Right cardiac atrium (tissue), 5 donors: ENCODE measurements around the gene RAB11FIP3. TPM values are rescaled to one million over a fixed set of nuclear protein-coding genes. Genes with fewer than 3 reads are reported as not detected.

Experiments used
- ATAC-seq, 2 donors: fragments of 200-7000 bp; cut with Tn5 transposase; one replicate each; pipeline versions ENCODE4 v1.8.0 to v1.9.1; 2020; ENCODE audit warnings: moderate library complexity in 2 of 2, mild to moderate bottlenecking in 1 of 2
- DNase-seq, 3 donors: peaks; one replicate each; pipeline ENCODE4 v3.0.0-alpha.2; 2020
- H3K27ac ChIP-seq: one replicate; pipeline ENCODE4 v1.5.1; 2013; ENCODE audit warnings: mild to moderate bottlenecking, low read length, control low read depth, moderate library complexity
- H3K27me3 ChIP-seq: one replicate; pipeline ENCODE4 v1.6.1; 2013; ENCODE audit not compliant: control insufficient read depth, insufficient read depth
- H3K4me1 ChIP-seq: one replicate; pipeline ENCODE4 v1.6.1; 2013; ENCODE audit warnings: low read length; ENCODE audit not compliant: control insufficient read depth, insufficient read depth
- H3K4me3 ChIP-seq: one replicate; pipeline ENCODE4 v1.5.1; 2013; ENCODE audit warnings: low read length, control low read depth
- H3K9me3 ChIP-seq: one replicate; pipeline ENCODE4 v1.6.1; 2013; ENCODE audit warnings: low read length; ENCODE audit not compliant: control insufficient read depth
- WGBS: extraction: QIAGEN DNeasy Blood & Tissue Kit; methylation state at CpG from one replicate; pipeline ENCODE4 v1.1.7; 2013; 5-methylcytosine and 5-hydroxymethylcytosine counted together
- intact Hi-C, 4 donors: fragments of 100-400 bp; cut with DNase I; formaldehyde crosslinking; loops; one replicate each; pipeline versions ENCODE4 v1.11.0 to v1.14.0; 2022 to 2023
- polyA plus RNA-seq: library from polyadenylated mRNA; stranded (reverse); fragments of 200-250 nt; gene quantifications from one replicate; pipeline ENCODE4 v1.2.3, GENCODE V29; 2013
- total RNA-seq, 4 donors: library from RNA; stranded (reverse); fragmentation: NEBNext Ultra II Directional; extraction: Animal tissue kit (Norgen Biotek cat#: 25700); gene quantifications; one replicate each; pipeline ENCODE4 v1.2.1, GENCODE V29; 2021
- donor health status: healthy with polysubstance abuse.
- donor health status: DM: no; HTN: yes; CAD: no.
- donor health status: DM: no; HTN: no; CAD: no.
- donor health status: DM: no; HTN: yes; CAD: no; lungs with severe emphysema.
- donor health status: DM: yes; HTN: yes; CAD: no.

The RAB11FIP3 gene
- total and polyA plus RNA-seq, 5 donors: 25.1 to 44.6 (median 34.2) TPM

DNA sequence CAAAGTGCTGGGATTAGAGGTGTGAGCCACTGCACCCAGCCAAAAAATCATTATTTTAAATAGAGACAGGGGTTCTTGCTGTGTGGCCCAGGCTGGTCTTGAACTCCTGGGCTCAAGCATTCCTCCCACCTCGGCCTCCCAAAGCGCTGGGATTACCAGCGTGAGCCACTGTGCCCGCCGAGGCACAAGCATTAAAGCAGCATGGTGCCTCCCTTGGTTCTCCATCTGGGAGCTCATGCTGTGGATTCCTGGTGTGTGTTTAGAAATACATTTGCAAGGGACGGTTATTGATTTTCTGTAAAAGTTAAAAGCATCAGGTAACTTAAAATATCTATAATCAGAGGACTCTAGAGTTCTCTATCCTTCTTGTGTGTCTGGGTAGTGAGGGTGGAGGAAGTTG lies 87.4 kb downstream of the RAB11FIP3 start:
- Histone ChIP-seq H3K4me3 (no peak overlapping the region), H3K27ac (no peak overlapping the region), H3K9me3 (no peaks in the 10 kb centered on the region), H3K4me1 (no peaks in the 10 kb centered on the region), H3K27me3 (no peaks in the 10 kb centered on the region)
- ATAC-seq (no peak), DNase-seq (no peak)
- intact Hi-C loops: no loop called here
- 91% methylated on average over 6 of the region's 6 CpGs for WGBS

DNA sequence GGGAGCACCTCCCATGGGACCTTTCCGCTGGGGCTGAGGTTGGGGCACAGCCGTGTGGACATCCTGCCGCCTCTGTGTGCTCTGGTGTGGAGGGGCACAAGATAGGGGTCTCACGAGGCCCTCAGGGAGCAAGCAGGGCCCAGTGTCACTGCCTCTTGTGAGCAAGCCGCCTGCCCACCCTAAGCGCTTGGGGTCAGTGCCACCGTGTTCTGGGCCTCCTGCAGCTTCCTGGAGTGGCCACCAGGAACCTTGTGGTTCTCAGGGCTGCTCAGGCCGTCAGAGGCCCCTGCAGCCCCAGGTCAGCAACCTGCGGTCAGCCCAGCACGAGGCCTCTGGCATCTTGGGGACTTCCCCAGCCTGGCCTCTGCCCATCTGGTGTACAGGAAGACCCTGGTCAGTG lies 88.5 kb downstream of the RAB11FIP3 start:
- Histone ChIP-seq H3K27ac (no peak overlapping the region), H3K27me3 (no peaks in the 10 kb centered on the region), H3K9me3 (no peaks in the 10 kb centered on the region), H3K4me1 (no peaks in the 10 kb centered on the region), H3K4me3 (no peak overlapping the region)
- WGBS: 86% methylated on average over 10 of the region's 10 CpGs
- DNase-seq (peak in 1 of 3 donors; percentile 31), ATAC-seq (no peak)
- intact Hi-C loops: no loop called here

GRCh38 chr16:515175-515938 lies 89.9 kb downstream of the RAB11FIP3 start:
- 93% methylated on average over 45 of the region's 45 CpGs for WGBS
- Histone ChIP-seq H3K27ac (no peak overlapping the region), H3K27me3 (no peaks in the 10 kb centered on the region), H3K9me3 (no peaks in the 10 kb centered on the region), H3K4me3 (no peak overlapping the region), H3K4me1 (no peaks in the 10 kb centered on the region)
- intact Hi-C loops: no loop called here
- ATAC-seq (no peak), DNase-seq (peak in 1 of 3 donors; percentile 42)

DNA sequence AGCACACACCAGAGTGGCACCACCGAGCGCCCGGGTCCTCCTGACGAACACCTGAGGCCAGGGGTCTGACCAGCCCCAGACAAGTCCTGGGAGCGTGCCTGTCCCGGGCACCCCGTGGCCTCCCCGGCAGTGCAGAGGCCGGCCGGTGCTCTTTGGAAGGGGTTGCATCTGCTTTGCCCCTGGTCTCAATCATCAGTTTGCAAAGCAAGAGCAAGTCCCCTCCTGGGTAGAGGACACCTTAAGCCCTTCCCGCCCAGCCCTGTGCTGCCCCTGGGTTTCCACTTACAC lies 90.4 kb downstream of the RAB11FIP3 start:
- ATAC-seq: no peak
- H3K9me3 ChIP-seq: no peaks in the 10 kb centered on the region
- no peaks in the 10 kb centered on the region for H3K27me3 ChIP-seq
- 95% methylated on average over 11 of the region's 11 CpGs for WGBS
- H3K4me1 ChIP-seq: no peaks in the 10 kb centered on the region
- DNase-seq: peak in 1 of 3 donors; percentile 48
- H3K4me3 ChIP-seq: no peak overlapping the region
- intact Hi-C loops: no loop called here
- H3K27ac ChIP-seq: no peak overlapping the region

- no peak for ATAC-seq
- no peaks in the 10 kb centered on the region for H3K9me3 ChIP-seq
- H3K4me3 ChIP-seq: no peak overlapping the region
- intact Hi-C loops: no loop called here
- peak in 1 of 3 donors; percentile 29 for DNase-seq
- no peaks in the 10 kb centered on the region for H3K4me1 ChIP-seq
- 89% methylated on average over 8 of the region's 8 CpGs for WGBS
- no peaks in the 10 kb centered on the region for H3K27me3 ChIP-seq
- no peak overlapping the region for H3K27ac ChIP-seq
These were observed 90.9 kb downstream of the RAB11FIP3 start for GRCh38 chr16:516301-516700.

GRCh38 chr16:518858-519257 lies 93.4 kb downstream of the RAB11FIP3 start:
- no peak for ATAC-seq
- H3K27me3 ChIP-seq: no peaks in the 10 kb centered on the region
- WGBS: 89% methylated on average over 9 of the region's 9 CpGs
- H3K4me3 ChIP-seq: no peak overlapping the region
- intact Hi-C loops: no loop called here
- H3K27ac ChIP-seq: no peak overlapping the region
- no peaks in the 10 kb centered on the region for H3K9me3 ChIP-seq
- H3K4me1 ChIP-seq: no peaks in the 10 kb centered on the region
- DNase-seq: no peak

DNA sequence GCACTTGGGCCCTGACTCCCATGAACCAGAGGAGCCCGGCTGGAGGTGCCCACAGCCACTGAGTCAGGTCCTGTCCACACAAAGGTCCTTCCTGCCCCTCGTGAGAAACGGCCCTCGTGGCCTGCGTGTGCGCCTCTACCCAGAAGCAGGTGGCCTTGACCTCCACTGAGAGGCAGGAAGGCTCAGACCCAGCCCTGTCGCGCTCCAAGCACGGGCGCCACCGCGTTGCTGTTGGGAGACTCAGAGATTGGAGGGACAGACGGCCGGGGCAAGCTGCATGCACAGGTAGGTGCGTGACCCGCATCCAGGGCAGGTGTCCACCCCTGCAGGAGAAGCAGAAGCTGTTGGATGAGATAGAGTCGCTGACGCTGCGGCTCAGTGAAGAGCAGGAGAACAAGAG lies 94.0 kb downstream of the RAB11FIP3 start:
- ATAC-seq: no peak
- WGBS: 93% methylated on average over 19 of the region's 19 CpGs
- no peaks in the 10 kb centered on the region for H3K9me3 ChIP-seq
- DNase-seq: peak in 1 of 3 donors; percentile 40
- H3K27ac ChIP-seq: no peak overlapping the region
- intact Hi-C loops: no loop called here
- no peaks in the 10 kb centered on the region for H3K27me3 ChIP-seq
- H3K4me3 ChIP-seq: no peak overlapping the region
- H3K4me1 ChIP-seq: no peaks in the 10 kb centered on the region

DNA sequence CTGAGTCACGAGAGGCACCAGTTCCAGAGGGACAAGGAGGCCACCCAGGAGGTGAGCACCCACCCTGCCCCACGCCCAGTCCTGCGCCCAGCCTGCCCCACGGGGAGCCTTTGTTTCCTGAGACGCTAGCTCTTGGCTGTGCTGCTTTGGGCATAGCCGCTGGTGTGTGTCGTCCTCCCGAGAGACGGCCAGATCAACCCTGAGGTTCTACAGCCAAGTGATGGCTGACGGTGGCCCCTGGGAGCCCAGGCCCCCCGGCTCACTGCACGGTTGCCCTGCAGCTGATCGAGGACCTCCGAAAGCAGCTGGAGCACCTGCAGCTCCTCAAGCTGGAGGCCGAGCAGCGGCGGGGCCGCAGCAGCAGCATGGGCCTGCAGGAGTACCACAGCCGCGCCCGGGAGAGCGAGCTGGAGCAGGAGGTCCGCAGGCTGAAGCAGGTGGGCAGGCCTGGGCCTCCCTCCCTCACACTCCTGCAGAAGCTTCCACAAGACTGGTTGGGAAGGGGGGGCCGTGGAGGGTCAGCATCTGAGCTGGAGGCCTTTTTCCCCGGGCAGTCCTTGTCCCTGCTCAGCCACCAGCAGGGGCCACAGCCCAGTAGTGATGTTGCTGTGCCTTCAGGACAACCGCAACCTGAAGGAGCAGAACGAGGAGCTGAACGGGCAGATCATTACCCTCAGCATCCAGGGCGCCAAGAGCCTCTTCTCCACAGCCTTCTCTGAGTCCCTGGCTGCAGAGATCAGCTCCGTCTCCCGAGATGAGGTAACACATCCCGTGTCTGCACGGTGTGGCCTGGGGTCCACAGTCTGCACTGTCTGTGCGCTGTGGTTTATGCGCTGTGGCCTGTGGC lies 94.6 kb downstream of the RAB11FIP3 start:
- WGBS: 92% methylated on average over 35 of the region's 35 CpGs
- no peak overlapping the region for H3K27ac ChIP-seq
- H3K4me3 ChIP-seq: no peak overlapping the region
- no peak for ATAC-seq
- H3K27me3 ChIP-seq: no peaks in the 10 kb centered on the region
- intact Hi-C loops: no loop called here
- peak in 2 of 3 donors; percentile 43 to 56 for DNase-seq
- H3K4me1 ChIP-seq: no peaks in the 10 kb centered on the region
- H3K9me3 ChIP-seq: no peaks in the 10 kb centered on the region

GRCh38 chr16:520847-521246 lies 95.4 kb downstream of the RAB11FIP3 start:
- 91% methylated on average over 13 of the region's 13 CpGs for WGBS
- DNase-seq: peak in 1 of 3 donors; percentile 51
- Histone ChIP-seq H3K27me3 (no peaks in the 10 kb centered on the region), H3K4me1 (peaks cover 2% of the 10 kb centered on the region), H3K27ac (no peak overlapping the region), H3K4me3 (no peak overlapping the region), H3K9me3 (no peaks in the 10 kb centered on the region)
- ATAC-seq: no peak
- intact Hi-C loops: no loop called here

DNA sequence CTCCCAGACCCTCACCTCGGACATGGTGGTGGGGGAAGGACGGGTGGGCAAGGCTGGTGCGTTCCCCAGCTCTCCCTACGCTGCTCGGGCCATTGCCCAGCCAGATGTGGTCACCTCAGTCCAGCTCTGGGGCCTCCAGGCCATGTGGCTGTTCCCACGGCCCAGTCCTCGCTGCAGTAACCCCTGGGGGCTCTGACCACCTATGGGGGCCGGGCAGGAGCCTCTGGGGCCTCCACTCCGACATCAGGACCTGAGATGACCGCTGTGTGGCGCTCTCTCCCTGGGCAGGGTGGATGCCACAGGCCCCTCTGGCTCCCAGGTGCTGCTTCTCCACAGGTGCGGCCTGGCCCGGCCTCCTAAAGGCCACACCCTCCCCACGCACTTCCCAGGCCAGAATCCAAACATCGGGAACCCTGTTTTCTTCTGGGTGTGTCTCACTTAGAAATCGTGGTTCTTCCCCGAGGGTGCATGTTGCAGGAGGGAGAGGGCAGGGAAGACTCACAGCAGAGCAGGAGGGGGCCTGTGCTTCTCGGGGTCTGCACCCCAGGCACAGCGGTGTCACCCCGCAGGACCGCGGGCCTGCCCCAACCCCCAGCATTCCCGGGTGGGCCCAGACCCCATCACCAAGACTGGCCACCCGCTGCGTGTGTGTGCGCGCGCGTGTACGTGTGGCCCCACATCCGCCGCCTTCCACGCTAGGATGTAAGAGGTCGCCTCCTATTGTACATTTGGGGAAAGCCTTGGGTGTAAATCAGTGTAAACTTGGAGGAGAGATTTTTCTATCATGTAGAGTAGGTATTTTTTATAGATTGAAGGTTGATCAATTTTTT lies 96.1 kb downstream of the RAB11FIP3 start:
- H3K4me1 ChIP-seq: peaks cover 8% of the 10 kb centered on the region
- ATAC-seq (no peak), DNase-seq (peak in 1 of 3 donors; percentile 51)
- no peaks in the 10 kb centered on the region for H3K9me3 ChIP-seq
- WGBS: 81% methylated on average over 34 of the region's 34 CpGs
- no peaks in the 10 kb centered on the region for H3K27me3 ChIP-seq
- H3K27ac ChIP-seq: no peak overlapping the region
- no peak overlapping the region for H3K4me3 ChIP-seq
- intact Hi-C loops: no loop called here
